Dedifferentiated amniotic fluid mesenchymal stem cell (primary cell): Measurements from ENCODE around the gene CCDC83.
"Not testable (repeated sequence)": the region's sequence is repeated elsewhere in the genome, so short reads cannot be mapped to it uniquely, and the experiment has no call there.

Experiments used
- DNase-seq: peaks from one replicate; pipeline ENCODE4 v3.0.0-alpha.2; 2016; ENCODE audit errors: extremely low spot score

The CCDC83 gene

DNA sequence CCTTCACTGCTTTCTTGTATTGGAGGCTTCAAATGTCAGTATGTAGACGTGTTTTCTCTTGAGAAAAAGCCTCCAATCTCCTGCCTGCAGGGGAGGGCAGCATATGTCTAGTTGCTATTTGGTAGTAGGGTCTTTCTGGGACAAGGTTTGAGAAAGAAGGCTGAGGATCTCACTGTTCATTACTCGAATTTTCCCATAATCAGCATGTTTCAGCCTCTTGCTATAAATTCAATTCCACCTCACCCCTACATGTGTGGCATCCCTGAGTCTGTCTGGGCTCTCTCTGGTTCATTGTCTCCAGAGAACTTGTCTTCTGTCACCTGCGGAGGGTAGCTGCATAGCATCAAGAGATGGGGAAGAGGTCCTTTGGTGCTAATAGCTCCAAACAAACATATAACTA, 19.5 kb upstream of the CCDC83 start:
- no peak for DNase-seq

DNA sequence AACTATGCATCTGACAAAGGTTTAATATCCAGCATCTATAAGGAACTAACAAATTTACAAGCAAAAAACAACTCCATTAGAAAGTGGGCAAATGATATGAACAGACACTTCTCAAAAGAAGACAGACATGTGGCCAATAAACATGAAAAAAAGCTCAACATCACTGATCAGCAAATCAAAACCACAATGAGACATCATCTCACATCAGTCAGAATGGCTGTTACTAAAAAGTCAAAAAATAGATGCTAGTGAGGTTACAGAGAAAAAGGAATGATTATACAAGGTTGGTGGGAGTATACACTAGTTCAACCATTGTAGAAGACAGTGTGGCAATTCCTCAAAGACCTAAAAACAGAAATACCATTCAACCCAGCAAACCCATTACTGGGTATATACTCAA, 14.3 kb upstream of the CCDC83 start:
- DNase-seq: not testable (repeated sequence)

DNA sequence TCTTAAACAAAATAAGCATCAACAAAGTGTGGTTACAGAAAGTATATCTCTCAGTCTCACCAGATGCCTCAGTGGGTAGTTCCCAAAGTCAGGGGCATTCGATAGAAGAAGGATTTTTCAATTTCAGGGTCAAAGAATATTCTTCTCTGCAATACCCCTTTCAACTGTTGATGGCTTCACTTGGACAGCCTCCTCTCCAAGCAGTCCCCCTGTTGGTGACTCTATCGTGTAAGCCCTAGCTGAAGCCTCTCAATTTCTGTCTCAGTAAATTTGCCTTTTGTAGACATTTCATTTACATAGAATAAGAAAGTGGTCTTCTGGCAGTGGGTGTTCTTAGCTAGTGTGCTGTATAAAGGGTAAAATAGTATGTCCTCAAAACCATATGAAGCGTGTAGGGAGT, 11.3 kb upstream of the CCDC83 start:
- no peak for DNase-seq

DNA sequence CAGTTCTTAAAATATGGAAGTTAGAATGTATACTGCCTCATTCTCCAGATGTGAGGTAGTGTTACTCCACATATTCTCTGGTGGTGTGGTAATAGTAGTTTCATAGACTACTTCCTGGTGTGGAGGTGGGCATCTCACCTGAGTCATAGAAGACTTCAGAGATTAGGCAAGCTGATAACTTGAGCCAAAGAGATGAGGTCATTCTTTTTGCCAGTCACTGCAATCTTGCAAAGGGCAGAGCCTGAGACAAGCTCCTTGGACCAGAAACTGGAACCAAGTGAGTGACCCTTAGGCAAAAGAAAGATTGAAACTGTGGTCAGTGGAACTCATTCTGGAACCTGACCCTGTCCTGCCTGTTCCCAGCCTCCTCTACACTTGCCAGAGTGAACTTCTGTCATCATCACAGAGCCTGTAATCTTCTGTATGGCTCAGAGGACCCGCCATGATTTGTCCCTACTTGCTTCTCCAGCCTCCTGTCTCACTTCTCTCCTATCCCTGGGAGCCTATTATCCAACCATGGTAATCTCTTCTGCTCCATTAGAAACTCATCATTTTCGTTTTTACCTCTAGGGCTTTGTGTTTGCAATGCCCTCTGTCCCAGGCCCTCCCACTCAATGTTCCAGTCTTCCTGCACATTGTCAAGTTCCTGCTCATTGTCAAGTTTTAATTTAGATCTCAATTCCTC, 10.6 kb upstream of the CCDC83 start:
- DNase-seq: no peak

DNA sequence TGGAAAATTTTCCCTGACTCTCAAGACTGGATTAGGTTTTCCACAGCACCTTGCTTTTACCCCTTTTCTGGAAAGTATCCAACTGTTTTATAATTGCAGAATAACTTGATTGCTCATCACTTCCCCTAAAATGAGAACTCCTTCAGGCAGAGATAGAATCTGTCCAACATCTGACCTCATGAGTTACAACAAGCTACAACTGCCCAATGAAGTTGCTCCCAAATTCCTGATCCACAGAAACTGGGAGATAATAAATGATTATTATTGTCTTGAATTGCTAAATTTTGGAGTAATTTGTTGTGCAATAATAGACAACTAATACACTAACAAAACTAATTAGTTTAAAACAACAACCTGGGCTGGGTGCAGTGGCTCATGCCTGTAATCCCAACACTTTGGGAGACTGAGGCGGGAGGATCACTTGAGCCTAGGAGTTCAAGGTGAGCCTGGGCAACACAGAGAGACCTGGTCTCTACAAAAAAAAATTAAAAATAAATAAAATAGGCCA, 10.0 kb upstream of the CCDC83 start:
- no peak for DNase-seq

DNA sequence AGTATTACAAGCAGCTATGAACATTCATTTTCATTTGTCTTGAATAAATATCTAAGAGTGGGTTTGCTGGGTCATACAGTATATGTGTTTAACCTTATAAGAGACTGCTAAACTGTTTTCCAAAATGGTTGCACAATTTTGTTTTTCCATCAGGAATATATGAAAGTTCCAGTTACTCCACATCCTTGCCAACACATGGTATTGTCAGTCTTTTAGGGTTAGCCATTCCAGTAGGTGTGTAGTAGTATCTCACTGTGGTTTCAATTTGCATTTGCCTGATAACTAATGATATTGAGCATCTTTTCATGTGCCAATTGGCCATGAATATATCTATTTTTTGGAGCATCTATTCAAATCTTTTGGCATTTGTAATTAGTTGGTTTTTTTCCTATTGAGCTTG, 7.7 kb upstream of the CCDC83 start:
- DNase-seq: no peak

DNA sequence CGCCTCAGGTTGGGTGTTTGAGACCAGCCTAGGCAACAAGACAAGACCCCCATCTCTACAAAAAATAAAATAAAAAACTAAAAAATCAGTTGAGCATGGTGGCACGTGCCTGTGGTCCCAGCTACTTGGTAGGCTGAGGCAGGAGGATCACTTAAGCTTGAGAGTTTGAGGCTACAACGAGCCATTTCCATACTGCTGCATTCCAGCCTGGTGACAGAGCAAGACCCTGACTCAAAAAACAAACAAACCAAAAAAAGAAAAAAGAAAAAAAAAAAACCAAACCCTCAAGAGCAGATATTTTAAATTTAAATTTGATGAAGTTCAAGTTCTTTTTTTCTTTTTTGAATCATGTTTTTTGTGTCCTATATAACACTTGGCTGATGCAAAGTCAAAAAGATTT, 7.2 kb upstream of the CCDC83 start:
- DNase-seq: no peak

DNA sequence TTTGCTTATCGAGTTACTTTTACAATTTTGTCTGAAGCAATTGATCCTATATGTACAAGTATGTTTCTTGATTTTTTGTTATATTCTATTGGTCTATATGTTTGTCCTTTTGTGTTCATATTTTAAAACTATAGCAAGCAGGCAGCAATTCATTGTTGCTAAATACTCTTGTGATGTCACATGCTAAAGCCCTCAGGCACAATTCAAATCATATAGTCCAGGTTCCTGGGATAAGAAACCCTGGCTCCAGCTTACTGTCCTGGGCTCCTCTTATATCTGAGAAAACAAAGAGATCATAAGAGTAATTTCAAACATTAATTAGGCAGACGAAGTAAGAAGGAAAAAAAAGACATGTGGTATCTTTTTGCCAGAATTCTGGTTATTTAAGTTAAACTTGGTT, 6.6 kb upstream of the CCDC83 start:
- no peak for DNase-seq

DNA sequence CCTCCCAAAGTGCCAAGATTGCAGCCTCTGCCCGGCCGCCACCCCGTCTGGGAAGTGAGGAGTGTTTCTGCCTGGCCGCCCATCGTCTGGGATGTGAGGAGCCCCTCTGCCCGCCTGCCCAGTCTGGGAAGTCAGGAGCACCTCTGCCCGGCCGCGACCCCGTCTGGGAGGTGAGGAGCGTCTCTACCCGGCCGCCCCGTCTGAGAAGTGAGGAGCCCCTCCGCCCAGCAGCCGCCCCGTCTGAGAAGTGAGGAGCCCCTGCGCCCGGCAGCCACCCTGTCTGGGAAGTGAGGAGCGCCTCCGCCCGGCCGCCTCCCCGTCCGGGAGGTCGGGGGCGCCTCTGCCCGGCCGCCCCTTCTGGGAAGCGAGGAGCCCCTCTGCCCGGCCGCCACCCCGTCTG, 2.4 kb upstream of the CCDC83 start:
- DNase-seq: not testable (repeated sequence)

DNA sequence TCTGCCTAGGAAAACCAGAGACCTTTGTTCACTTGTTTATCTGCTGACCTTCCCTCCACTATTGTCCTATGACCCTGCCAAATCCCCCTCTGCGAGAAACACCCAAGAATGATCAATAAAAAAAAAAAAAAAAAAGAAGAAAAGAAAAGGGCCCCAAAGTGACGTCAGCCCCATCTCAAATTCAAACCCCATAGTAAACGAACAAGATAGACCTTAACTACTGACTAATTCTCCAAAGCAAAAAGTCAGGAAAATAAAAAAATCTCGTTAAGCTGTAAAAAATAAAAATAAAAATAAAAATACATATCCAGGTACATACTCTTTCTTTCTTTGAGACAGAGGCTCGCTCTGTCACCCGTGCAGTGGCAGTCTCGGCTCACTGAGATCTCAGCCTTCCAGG, 1.6 kb upstream of the CCDC83 start:
- DNase-seq: not testable (repeated sequence)

DNA sequence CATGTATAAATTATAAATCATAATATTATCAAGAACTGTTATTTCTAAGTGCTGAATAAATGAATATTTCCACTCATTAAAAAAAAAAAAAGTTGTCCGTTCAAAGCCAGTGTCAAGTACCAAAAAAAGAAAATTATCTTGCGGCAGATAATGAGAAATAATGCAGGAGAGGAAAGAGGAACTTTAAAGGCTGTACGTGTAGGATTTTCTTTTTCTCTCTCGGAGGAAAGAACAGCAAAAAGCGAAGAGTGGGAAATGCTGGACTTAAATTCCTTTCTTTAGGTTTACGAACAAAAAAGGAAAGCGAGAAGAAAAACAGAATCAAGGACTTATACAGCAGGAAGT, 999 bp upstream of the CCDC83 start:
- no peak for DNase-seq

DNA sequence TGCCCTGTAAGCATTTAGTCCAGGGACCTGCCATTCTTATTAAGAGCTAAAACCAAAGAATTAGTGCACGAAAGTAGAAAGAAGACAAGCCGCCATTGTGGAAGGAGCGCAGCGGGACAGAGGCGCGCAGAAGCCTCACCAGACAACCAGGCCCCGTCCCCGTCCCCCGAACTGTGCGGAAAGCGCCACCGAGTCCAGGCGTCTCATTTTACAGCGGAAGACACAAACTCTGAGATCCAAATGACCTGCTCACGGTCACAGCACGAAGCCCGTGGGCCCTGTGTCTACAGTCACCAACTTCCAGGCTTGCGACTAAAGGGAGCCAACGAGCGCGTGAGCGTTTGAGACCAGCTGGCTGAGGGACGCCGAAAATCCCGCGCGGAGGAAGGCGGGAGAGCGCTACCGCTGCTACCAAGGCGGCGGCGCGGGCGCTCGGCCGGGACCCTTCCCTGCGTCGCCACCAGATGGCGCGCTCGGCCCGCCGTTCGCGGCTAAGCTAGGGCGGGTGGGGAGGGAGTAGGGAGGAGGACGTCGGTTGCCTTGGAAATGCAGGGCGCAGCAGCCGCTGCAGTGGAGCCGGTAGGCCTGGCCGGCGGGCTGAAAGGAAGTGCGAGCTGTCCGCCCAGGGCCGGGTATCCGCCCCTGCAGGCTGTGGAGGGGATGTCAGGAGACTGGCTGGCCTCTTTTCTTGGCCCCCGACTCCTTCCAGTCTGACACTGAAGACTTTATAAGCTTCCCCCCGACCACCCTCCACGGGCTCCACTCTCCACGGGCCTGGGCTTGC, 434 bp upstream of the CCDC83 start:
- peak; percentile 68 for DNase-seq

DNA sequence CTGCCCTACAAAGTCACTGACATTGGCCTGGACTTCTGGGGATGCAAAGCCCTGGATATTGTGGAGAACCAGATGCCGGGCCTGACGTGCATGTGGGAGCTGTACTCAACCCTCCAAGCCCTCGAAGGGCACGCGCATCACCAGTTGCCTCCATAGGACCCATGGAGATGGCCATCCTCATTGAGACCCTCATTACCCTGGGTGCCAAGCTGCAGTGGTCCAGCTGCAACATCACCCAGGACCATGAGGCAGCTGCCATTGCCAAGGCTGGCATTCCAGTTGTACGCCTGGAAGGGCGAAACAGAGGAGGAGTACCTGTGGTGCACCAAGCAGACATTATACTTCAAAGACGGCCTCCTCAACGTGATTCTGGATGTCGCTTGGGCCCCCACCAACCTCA, 1.9 kb downstream of the CCDC83 start:
- DNase-seq: no peak

DNA sequence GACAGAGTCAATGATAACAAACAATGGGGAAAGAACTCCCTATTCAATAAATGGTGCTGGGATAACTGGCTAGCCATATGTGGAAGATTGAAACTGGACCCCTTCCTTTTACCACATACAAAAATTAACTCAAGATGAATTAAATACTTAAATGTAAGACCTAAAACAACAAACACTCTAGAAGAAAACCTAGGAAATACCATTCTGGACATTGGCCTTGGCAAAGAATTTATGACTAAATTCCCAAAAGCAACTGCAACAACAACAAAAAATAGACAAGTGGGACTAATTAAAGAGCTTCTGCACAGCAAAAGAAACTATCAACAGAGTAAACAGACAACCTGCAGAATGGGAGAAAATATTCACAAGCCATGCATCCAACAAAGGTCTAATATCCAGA, 4.4 kb downstream of the CCDC83 start:
- not testable (repeated sequence) for DNase-seq

DNA sequence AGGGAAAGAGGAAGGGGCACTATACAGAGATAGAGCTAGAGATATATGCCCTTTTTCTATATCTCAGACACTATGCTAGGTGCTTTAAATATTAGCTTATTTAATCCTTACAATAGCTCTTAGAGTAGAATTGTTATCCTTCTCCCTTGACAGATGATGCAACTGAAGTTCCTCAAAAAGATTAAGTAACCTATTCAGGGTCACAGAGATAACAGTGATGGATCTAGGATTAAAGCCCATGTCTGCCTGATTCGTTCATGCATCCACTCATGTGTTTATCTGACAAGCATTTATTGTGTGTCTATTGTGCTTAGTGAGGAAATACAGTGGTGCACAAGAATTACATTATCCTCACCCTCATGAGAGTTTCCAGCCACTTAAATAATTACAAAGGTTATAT, 8.7 kb downstream of the CCDC83 start:
- no peak for DNase-seq

DNA sequence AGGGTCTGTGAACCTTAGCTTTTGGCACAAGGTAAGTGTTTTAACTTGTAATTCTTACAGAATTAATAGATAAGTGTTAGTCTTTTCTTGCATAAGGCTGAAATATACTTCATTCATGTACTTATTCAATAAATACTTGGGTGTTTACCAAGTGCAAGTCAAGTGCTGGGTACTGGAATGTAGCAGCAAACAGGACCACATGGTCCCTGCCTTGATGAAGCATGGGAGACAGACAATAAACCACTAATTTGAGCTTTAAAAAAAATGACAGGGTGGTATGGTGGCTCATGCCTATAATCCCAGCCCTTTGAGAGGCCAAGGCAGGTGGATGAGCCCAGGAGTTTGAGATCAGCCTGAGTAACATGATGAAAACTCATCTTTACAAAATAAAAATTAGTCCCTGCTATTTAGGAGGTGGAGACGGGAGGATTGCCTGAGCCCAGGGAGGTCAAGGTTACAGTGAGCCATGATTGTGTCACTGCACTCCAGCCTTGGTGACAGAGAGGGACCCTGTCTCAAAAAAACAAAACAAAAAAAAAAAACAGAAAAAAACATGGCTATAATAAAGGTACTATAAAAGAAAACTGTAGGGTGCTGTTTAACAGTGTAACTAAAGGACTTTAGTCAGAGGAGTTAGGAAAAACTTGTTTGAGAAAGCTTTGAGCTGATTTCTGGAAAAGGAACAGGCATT, 11.1 kb downstream of the CCDC83 start:
- DNase-seq: no peak

DNA sequence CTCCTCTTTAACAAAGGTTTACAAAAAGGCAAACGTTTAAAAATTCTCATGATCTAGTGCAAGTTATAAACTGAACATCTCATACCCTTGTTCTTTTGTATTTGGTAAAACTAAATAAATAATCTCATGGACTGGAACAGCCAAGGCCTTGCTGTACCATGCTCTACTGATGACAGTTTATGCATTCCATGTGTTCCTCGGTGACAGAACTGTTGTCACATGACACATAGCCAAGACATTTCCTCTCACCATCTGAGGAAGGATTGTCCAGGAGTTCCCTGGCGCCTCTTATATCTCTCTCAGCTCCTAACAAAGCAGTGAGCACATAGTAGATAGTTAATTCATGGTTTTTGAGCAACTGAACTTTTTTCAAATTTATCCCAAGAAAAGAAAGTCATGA, 12.6 kb downstream of the CCDC83 start:
- no peak for DNase-seq

DNA sequence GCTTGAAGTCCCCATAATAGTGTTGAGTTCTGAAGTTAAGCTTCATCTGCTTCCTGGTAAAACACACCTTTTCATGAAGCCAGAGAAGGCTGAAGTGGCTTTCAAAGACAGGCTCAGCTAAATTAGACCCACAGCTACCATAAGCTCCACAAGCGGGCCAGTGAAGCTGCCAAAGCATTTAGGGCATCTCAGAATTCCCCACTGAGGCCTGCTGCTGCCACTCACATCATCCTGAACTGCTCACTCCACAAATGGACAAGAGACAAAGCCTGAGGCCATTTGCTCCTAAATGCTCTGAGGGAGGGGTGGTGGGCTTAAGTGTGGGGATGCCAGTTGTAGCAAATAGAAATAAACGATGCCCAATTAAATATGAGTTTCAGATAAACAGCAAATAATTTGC, 14.6 kb downstream of the CCDC83 start:
- DNase-seq: no peak

DNA sequence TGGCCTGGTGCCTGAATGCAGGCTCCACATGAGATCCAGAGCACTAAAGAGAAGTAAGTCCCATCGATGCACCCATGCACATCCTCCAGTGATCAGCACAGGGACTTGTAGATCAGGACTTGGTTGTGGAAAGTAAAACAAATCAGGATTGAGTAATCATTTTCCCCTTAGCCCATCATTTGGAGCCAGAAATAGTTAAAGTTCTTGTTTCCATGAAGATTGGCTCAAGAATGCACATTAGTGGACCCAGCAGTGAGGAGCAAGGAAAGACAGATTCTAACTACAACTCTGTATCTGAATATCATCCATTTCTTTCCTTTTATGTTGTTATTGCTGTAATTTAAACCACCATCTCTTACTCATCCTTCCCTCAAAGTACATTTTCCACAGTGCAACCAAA, 19.1 kb downstream of the CCDC83 start:
- no peak for DNase-seq

DNA sequence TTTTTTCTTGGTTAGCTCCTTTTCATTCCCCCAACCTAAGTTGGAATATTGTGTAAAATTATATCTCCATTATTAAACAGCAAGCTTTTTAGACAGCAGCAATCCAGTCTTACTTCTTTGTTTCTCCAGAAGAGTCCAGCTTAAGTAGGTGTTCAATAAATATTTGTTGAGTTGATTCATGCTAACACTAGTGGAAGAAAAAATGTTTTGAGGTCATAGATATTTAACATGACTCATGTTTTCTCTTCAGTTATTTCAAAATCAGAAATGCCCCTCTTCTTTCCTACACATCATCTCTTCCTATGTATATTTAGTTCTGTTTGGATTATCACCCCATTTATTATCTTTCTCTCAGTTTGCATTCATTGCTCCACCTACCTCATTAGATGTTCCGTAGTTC, 20.3 kb downstream of the CCDC83 start:
- peak; percentile 21 for DNase-seq

DNA sequence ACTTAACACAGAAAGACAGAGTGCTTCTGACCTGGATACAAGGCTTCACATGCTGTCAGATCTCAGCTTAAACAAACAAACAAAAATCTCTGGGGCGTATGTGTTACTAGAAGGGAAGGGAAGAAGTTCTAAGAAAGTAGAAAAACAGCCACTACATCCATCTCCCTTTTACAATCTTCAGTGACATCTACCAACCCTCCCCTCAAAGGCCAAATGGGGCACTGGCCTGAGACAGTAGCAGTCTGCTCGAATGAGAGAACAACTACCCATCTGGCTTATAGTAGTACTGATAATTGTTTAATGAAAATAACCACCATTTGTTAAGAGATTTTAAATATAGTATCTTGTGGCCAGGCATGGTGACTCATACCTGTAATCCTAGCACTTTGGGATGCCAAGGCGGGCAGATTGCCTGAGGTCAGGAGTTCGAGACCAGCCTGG, 29.4 kb downstream of the CCDC83 start:
- DNase-seq: no peak

DNA sequence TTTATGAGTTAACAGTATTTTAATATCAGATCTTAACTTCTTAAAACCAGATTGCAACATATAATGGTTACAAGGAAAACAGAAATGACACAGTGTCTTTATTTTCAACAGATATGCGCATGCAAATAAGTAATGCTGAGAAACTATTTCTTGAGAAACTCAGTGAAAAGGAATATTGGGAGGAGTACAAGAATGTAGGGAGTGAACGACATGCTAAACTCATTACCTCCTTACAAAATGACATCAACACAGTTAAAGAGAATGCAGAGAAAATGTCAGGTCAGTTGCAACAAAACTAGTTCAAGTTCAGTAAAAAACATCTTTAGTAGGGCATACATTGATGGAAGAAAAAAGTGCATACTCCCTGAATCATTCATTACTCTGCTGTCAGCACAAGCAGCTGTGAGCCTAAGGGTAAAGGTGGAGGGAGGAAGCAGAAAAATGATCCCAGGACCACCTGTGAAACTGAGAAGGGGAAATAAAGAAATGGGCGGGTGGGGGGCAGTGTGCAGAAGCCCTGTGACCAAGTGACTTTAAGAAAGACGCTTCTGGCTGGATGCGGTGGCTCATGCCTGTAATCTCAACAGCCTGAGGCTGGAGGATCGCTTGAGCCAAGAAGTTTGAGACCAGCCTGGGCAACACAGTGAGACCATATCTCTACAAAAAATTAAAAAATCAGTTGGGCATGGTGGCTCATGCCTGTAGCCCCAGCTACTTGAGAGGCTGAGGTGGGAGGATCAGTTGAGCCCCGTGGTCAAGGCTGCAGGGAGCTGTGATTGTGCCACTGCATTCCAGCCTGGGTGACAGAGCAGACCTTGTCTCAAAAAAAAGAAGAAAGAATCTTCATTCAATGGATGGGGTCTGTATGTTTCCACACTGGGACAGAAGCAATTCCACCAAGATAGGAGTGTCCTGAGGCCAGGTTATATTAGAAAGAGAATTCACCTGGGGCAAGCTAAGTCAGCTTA, 31.2 kb downstream of the CCDC83 start:
- peak; percentile 89 for DNase-seq
